HEK293 (cell line): ENCODE measurements around the gene FAM236D.
"Not testable (repeated sequence)": the region's sequence is repeated elsewhere in the genome, so short reads cannot be mapped to it uniquely, and the experiment has no call there.

ENCODE experiments used
- CTCF ChIP-seq: fragments of 450-650 bp; formaldehyde crosslinking; IDR thresholded peaks from 2 replicates; pipeline ENCODE4 v1.5.1; 2016; ENCODE audit warnings: missing biosample characterization, missing genetic modification characterization
- GLIS2 ChIP-seq: fragments of 450-650 bp; formaldehyde crosslinking; IDR thresholded peaks from 2 replicates; pipeline ENCODE4 v1.5.1; 2016; ENCODE audit warnings: missing biosample characterization, missing genetic modification characterization
- KLF16 ChIP-seq: fragments of 450-650 bp; formaldehyde crosslinking; IDR thresholded peaks from 2 replicates; pipeline ENCODE4 v1.5.1; 2017; ENCODE audit warnings: missing biosample characterization, missing genetic modification characterization
- REST ChIP-seq: fragments of 450-650 bp; formaldehyde crosslinking; IDR thresholded peaks from 2 replicates; pipeline ENCODE4 v1.5.1; 2016; ENCODE audit warnings: missing biosample characterization, missing genetic modification characterization
- TCF7L2 ChIP-seq: IDR thresholded peaks from 2 replicates; pipeline ENCODE4 v1.6.1; 2011; ENCODE audit warnings: low read depth, mild to moderate bottlenecking, inconsistent platforms, low read length, moderate library complexity, borderline replicate concordance
- ZBTB20 ChIP-seq: fragments of 450-650 bp; formaldehyde crosslinking; IDR thresholded peaks from 2 replicates; pipeline ENCODE4 v1.5.1; 2016; ENCODE audit warnings: missing biosample characterization, missing genetic modification characterization
- ZBTB26 ChIP-seq: fragments of 450-650 bp; formaldehyde crosslinking; optimal IDR thresholded peaks from 2 replicates; pipeline ENCODE3; 2016; ENCODE audit warnings: missing biosample characterization, mild to moderate bottlenecking, missing genetic modification characterization
- ZFHX2 ChIP-seq: fragments of 450-650 bp; formaldehyde crosslinking; conservative IDR thresholded peaks from 2 replicates; pipeline ENCODE4 v1.5.1; 2016; ENCODE audit warnings: missing biosample characterization, missing genetic modification characterization
- ZNF2 ChIP-seq: fragments of 450-650 bp; formaldehyde crosslinking; IDR thresholded peaks from 2 replicates; pipeline ENCODE4 v1.5.1; 2016; ENCODE audit warnings: missing biosample characterization, missing genetic modification characterization
- ZNF362 ChIP-seq: fragments of 450-650 bp; formaldehyde crosslinking; IDR thresholded peaks from 2 replicates; pipeline ENCODE4 v1.5.1; 2016; ENCODE audit warnings: missing biosample characterization, missing genetic modification characterization
- ZNF404 ChIP-seq: fragments of 450-650 bp; formaldehyde crosslinking; IDR thresholded peaks from 2 replicates; pipeline ENCODE4 v1.5.1; 2017; ENCODE audit warnings: missing biosample characterization, missing genetic modification characterization
- ZSCAN5A ChIP-seq: fragments of 450-650 bp; formaldehyde crosslinking; IDR thresholded peaks from 2 replicates; pipeline ENCODE4 v1.5.1; 2016; ENCODE audit warnings: missing biosample characterization, missing genetic modification characterization

GRCh38 chrX:72776653-72777466, 31.1 kb downstream of the FAM236D start, which contains the start of gene DMRTC1B:
- TF ChIP-seq CTCF (tag by site-specific recombination); ZNF362 (tag by site-specific recombination); ZFHX2 (tag by site-specific recombination); GLIS2 (tag by site-specific recombination); ZBTB26 (tag by site-specific recombination); ZSCAN5A (tag by site-specific recombination); ZBTB20 (tag by site-specific recombination); KLF16; ZNF404; TCF7L2; REST; ZNF2 (tag by site-specific recombination): not testable (repeated sequence)
